Heart right ventricle (tissue), 16 donors: ENCODE results near the gene IL1RAPL1. TPM values are rescaled to one million over a fixed set of nuclear protein-coding genes. Genes with fewer than 3 reads are reported as not detected.

Source experiments
- ATAC-seq, 8 donors: fragments of 200-7000 bp; cut with Tn5 transposase; one replicate each; pipeline ENCODE4 v1.9.1; 2020; ENCODE audit warnings: mild to moderate bottlenecking in 8 of 8, moderate library complexity in 8 of 8, moderate number of reproducible peaks in 1 of 8
- DNase-seq, 2 donors: peaks; one replicate each; pipeline ENCODE4 v3.0.0-alpha.2; 2020
- H3K27ac ChIP-seq, 10 donors: fragments of 200-600 bp; sonication (generic) in 2 of 10; one replicate each; pipeline versions ENCODE4 v1.5.0 to v1.8.0; 2020 to 2022; ENCODE audit warnings: mild to moderate bottlenecking in 3 of 10
- H3K27me3 ChIP-seq, 7 donors: fragments of 200-600 bp; one replicate each; pipeline ENCODE4 v1.8.0; 2021 to 2022; ENCODE audit warnings: mild to moderate bottlenecking in 2 of 7
- H3K36me3 ChIP-seq, 9 donors: fragments of 200-600 bp; sonication (generic) in 1 of 9; one replicate each; pipeline versions ENCODE4 v1.5.0 to v1.8.0; 2020 to 2022; ENCODE audit warnings: mild to moderate bottlenecking in 2 of 9
- H3K4me1 ChIP-seq, 9 donors: fragments of 200-600 bp; sonication (generic) in 1 of 9; one replicate each; pipeline versions ENCODE4 v1.5.0 to v1.8.0; 2020 to 2022; ENCODE audit warnings: mild to moderate bottlenecking in 4 of 9
- H3K4me3 ChIP-seq, 10 donors: fragments of 200-600 bp; sonication (generic) in 2 of 10; one replicate each; pipeline versions ENCODE4 v1.5.0 to v1.8.0; 2020 to 2022; ENCODE audit warnings: mild to moderate bottlenecking in 7 of 10, moderate library complexity in 2 of 10
- H3K9me3 ChIP-seq, 11 donors: fragments of 200-600 bp in 10 of 11; sonication (generic) in 2 of 11; one replicate each; pipeline versions ENCODE4 v1.5.0 to v1.8.0; 2013 to 2022; ENCODE audit warnings: mild to moderate bottlenecking in 2 of 11, control low read depth in 1 of 11, moderate library complexity in 1 of 11
- WGBS, 2 donors: extraction: QIAGEN DNeasy Blood & Tissue Kit; methylation state at CpG; one replicate each; pipeline ENCODE4 v1.1.7; 2013; ENCODE audit warnings: inconsistent platforms in 1 of 2; 5-methylcytosine and 5-hydroxymethylcytosine counted together
- intact Hi-C, 10 donors: fragments of 100-400 bp; cut with DNase I; formaldehyde crosslinking; loops; one replicate each; pipeline versions ENCODE4 v1.11.1 to v1.14.2; 2022
- polyA plus RNA-seq, 2 donors: library from polyadenylated mRNA; stranded (reverse); fragments of 200-250 nt; gene quantifications; one replicate each; pipeline ENCODE4 v1.2.3, GENCODE V29; 2013
- total RNA-seq, 10 donors: library from RNA; stranded (reverse); fragmentation: NEBNext Ultra II Directional in 3 of 10; extraction: Animal tissue kit (Norgen Biotek cat#: 25700) in 3 of 10; gene quantifications; one replicate each; pipeline versions ENCODE4 v1.2.1 to v1.2.4, GENCODE V29; 2021 to 2023
- TF ChIP-seq, protein P1 (sequence below), 9 donors: fragments of 200-600 bp; sonication (generic) in 2 of 9; IDR thresholded peaks; one replicate each; pipeline versions ENCODE4 v1.5.0 to v1.8.0; 2021 to 2022; ENCODE audit warnings: antibody characterized with exemption in 9 of 9, mild to moderate bottlenecking in 5 of 9, moderate library complexity in 1 of 9
- donor health status: Arrhythmogenic right ventricular cardiomyopathy.
- donor health status: ischemic (EF 13 %, LVEDD 7.1; RV severe dilation, severe dysfunction).
- donor health status: healthy with polysubstance abuse.
- donor health status: DM: no; HTN: yes; CAD: no.
- donor health status: DM: no; HTN: no; CAD: no.
- donor health status: ischemic (EF 25% LVEDD 6.9; RV normal size, moderate dysfunction).
- donor health status: ischemic (EF 25% LVEDD 5.7; RV mildly dilated, moderate dysfunction).
- donor health status: healthy.
- donor health status: DM: yes; HTN: yes; CAD: no.
- donor health status: Ischemic cardiomyopathy.
- donor health status: ischemic (EF 35%, LVEDD 5.7; RV mildly dilated, moderate dysfunction).
- donor health status: nonischemic (EF 11% LVEDD 7.7; RV severe dilation, severe dysfunction).
- donor health status: DM: yes; HTN: yes; CAD: no.
- donor health status: PGD.
- donor health status: ischemic (EF 29% LVEDD 5.4; RV normal size, mild dysfunction).
- donor health status: nonischemic (EF 23%, LVEDD 6.1; RV moderate dilation, normal function).

IL1RAPL1 gene
- total and polyA plus RNA-seq, 12 donors, result 0.13 to 6.3 (median 2.8) TPM

DNA sequence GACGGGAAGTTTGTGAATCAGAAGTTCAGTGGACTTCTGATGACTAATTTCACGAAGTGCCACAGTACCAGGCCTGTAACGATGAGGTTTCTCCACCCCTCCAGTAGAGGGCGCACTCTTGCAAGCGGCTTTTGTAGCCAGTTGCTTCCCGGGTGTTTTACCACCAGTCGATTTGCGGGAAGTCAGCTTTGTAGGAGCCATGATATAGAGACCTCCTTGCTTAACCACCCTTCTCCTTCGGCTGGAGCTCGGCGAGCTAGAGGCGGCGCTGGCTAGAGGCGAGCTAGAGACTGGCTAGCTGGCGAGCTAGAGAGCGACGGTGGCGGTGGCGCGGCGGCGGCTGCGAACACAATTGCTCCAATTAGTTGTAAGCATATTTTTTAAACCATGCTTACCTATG, 72.0 kb downstream of the IL1RAPL1 start:
- no peak overlapping the region for H3K27ac ChIP-seq
- H3K4me1 ChIP-seq, result no peaks in the 10 kb centered on the region
- peak in 1 of 2 donors; percentile 5 for DNase-seq
- H3K36me3 ChIP-seq, result no peaks in the 10 kb centered on the region
- peak overlapping the region in 1 of 10 donors; percentile 12 for H3K4me3 ChIP-seq
- 79 to 82% methylated on average over 23 of the region's 23 CpGs for WGBS, 2 donors
- ATAC-seq, result no peak
- peaks cover 0 to 10% (median 0%) of the 10 kb centered on the region in 11 donors for H3K9me3 ChIP-seq
- TF ChIP-seq, protein P1, sequence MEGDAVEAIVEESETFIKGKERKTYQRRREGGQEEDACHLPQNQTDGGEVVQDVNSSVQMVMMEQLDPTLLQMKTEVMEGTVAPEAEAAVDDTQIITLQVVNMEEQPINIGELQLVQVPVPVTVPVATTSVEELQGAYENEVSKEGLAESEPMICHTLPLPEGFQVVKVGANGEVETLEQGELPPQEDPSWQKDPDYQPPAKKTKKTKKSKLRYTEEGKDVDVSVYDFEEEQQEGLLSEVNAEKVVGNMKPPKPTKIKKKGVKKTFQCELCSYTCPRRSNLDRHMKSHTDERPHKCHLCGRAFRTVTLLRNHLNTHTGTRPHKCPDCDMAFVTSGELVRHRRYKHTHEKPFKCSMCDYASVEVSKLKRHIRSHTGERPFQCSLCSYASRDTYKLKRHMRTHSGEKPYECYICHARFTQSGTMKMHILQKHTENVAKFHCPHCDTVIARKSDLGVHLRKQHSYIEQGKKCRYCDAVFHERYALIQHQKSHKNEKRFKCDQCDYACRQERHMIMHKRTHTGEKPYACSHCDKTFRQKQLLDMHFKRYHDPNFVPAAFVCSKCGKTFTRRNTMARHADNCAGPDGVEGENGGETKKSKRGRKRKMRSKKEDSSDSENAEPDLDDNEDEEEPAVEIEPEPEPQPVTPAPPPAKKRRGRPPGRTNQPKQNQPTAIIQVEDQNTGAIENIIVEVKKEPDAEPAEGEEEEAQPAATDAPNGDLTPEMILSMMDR (IDR thresholded peaks at IDR 0.05), result peak in 5 of 9 donors; percentile 16 to 32 (median 24)
- H3K27me3 ChIP-seq, result peaks cover 0 to 5% (median 0%) of the 10 kb centered on the region in 7 donors
- intact Hi-C loops, result no loop called here

DNA sequence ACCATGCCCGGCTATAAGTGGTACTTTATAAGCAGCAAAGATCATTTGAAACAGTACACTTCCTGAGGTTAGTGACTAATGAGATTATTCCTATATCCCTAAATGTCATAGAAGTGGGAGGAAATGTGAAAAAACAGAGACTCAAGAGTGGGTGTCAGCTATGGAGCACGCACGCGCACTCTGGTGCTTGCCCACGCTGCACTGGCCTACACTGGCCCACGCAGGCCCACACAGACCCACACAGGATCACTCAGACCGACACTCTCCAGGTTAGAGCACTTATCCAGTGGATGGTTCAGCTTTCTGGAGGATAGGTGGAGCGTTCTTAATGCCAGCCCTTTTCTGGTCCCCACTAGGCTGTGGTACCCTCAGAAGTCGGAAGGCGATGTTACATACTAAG, 78.5 kb downstream of the IL1RAPL1 start:
- DNase-seq (no peak), ATAC-seq (no peak)
- WGBS, 2 donors, result 94 to 96% methylated on average over 10 of the region's 10 CpGs
- Histone ChIP-seq H3K4me3 (no peak overlapping the region), H3K27me3 (peaks cover 0 to 10% (median 0%) of the 10 kb centered on the region in 7 donors), H3K27ac (no peak overlapping the region), H3K36me3 (no peaks in the 10 kb centered on the region), H3K4me1 (no peaks in the 10 kb centered on the region), H3K9me3 (no peaks in the 10 kb centered on the region)
- TF ChIP-seq, protein P1 (IDR thresholded peaks at IDR 0.05), result no peak
- intact Hi-C loops, result no loop called here

- Histone ChIP-seq H3K4me1 (no peaks in the 10 kb centered on the region), H3K27ac (no peak overlapping the region), H3K4me3 (no peak overlapping the region), H3K9me3 (no peaks in the 10 kb centered on the region), H3K27me3 (peaks cover 0 to 10% (median 0%) of the 10 kb centered on the region in 7 donors), H3K36me3 (no peaks in the 10 kb centered on the region)
- intact Hi-C loops, result no loop called here
- ATAC-seq, result no peak
- WGBS, 2 donors, result 91 to 94% methylated on average over 13 of the region's 13 CpGs
- DNase-seq, result no peak
- TF ChIP-seq, protein P1 (IDR thresholded peaks at IDR 0.05), result no peak
These were observed 81.1 kb downstream of the IL1RAPL1 start for GRCh38 chrX:28668303-28668702.

DNA sequence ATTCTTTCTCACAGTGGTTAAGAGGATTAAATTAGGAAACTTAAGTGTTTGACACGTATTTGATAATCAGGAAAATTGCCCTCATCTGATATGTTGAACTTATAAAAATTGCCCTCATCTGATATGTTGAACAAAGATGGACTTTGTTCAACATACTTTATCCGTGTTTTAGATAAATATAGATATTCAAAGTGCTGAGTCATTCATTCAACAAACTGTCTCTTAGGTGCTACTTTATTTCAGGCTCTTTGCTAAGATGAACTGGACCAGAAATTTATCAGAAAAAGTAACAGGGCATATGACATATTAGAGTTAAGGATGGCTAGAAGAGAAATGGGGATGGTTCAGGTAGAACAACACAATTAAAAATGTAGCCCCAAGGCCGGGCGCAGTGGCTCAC, 81.7 kb downstream of the IL1RAPL1 start:
- TF ChIP-seq, protein P1 (IDR thresholded peaks at IDR 0.05), result no peak
- intact Hi-C loops, result no loop called here
- Histone ChIP-seq H3K27me3 (peaks cover 0 to 8% (median 0%) of the 10 kb centered on the region in 7 donors), H3K9me3 (no peaks in the 10 kb centered on the region), H3K4me1 (no peaks in the 10 kb centered on the region), H3K27ac (no peak overlapping the region), H3K4me3 (no peak overlapping the region), H3K36me3 (no peaks in the 10 kb centered on the region)
- ATAC-seq (no peak), DNase-seq (no peak)
- 73 to 75% methylated on average over 4 of the region's 4 CpGs for WGBS, 2 donors
